HEK293 (cell line): ENCODE results near the gene TMTC1.

Experiments used
- SP3 ChIP-seq: fragments of 450-650 bp; formaldehyde crosslinking; IDR thresholded peaks from 2 replicates; pipeline ENCODE4 v1.5.1; 2016; ENCODE audit warnings: missing biosample characterization, missing genetic modification characterization
- ZNF184 ChIP-seq: fragments of 450-650 bp; IDR thresholded peaks from 2 replicates; pipeline ENCODE4 v1.5.1; 2018; ENCODE audit warnings: missing biosample characterization, mild to moderate bottlenecking, missing genetic modification characterization
- ZNF248 ChIP-seq: fragments of 450-650 bp; formaldehyde crosslinking; IDR thresholded peaks from 2 replicates; pipeline ENCODE4 v1.5.1; 2017; ENCODE audit warnings: missing biosample characterization, missing genetic modification characterization
- ZNF274 ChIP-seq, 2 experiments: fragments of 200-500 bp in 1 of 2; fragments of 450-650 bp in 1 of 2; sonication (Bioruptor generic) in 1 of 2; formaldehyde crosslinking in 1 of 2; IDR thresholded peaks; 2 replicates each; pipeline versions ENCODE4 v1.5.1 to v1.6.1; 2014 to 2016; ENCODE audit warnings: borderline replicate concordance in 1 of 2, inconsistent platforms in 1 of 2, low read length in 1 of 2, missing biosample characterization in 1 of 2, missing genetic modification characterization in 1 of 2
- ZNF394 ChIP-seq: fragments of 450-650 bp; formaldehyde crosslinking; IDR thresholded peaks from 2 replicates; pipeline ENCODE4 v1.5.1; 2016; ENCODE audit warnings: missing biosample characterization, missing genetic modification characterization, mild to moderate bottlenecking, moderate library complexity, borderline replicate concordance
- ZNF398 ChIP-seq: fragments of 450-650 bp; formaldehyde crosslinking; IDR thresholded peaks from 2 replicates; pipeline ENCODE4 v1.5.1; 2017; ENCODE audit warnings: missing biosample characterization, missing genetic modification characterization
- TF ChIP-seq, protein P1 (sequence below): fragments of 450-650 bp; formaldehyde crosslinking; IDR thresholded peaks from 2 replicates; pipeline ENCODE4 v1.5.1; 2016; ENCODE audit warnings: missing biosample characterization, missing genetic modification characterization
- TF ChIP-seq, protein P2 (sequence below): fragments of 450-650 bp; formaldehyde crosslinking; IDR thresholded peaks from 2 replicates; pipeline ENCODE4 v1.5.1; 2016; ENCODE audit warnings: missing biosample characterization, missing genetic modification characterization

- TF ChIP-seq, protein P1, sequence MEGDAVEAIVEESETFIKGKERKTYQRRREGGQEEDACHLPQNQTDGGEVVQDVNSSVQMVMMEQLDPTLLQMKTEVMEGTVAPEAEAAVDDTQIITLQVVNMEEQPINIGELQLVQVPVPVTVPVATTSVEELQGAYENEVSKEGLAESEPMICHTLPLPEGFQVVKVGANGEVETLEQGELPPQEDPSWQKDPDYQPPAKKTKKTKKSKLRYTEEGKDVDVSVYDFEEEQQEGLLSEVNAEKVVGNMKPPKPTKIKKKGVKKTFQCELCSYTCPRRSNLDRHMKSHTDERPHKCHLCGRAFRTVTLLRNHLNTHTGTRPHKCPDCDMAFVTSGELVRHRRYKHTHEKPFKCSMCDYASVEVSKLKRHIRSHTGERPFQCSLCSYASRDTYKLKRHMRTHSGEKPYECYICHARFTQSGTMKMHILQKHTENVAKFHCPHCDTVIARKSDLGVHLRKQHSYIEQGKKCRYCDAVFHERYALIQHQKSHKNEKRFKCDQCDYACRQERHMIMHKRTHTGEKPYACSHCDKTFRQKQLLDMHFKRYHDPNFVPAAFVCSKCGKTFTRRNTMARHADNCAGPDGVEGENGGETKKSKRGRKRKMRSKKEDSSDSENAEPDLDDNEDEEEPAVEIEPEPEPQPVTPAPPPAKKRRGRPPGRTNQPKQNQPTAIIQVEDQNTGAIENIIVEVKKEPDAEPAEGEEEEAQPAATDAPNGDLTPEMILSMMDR (tag by site-specific recombination), result no peak
- TF ChIP-seq ZNF394 (tag by site-specific recombination) (no peak), SP3 (tag by site-specific recombination) (no peak), ZNF184 (tag by site-specific recombination) (no peak), ZNF398 (tag by site-specific recombination) (no peak), ZNF274 (IDR thresholded peaks at IDR 0.05; ENCODE audit: low read length) (no peak), ZNF274 (tag by site-specific recombination; IDR thresholded peaks at IDR 0.05; ENCODE audit: borderline replicate concordance) (no peak), ZNF248 (tag by site-specific recombination) (no peak)
- TF ChIP-seq, protein P2, sequence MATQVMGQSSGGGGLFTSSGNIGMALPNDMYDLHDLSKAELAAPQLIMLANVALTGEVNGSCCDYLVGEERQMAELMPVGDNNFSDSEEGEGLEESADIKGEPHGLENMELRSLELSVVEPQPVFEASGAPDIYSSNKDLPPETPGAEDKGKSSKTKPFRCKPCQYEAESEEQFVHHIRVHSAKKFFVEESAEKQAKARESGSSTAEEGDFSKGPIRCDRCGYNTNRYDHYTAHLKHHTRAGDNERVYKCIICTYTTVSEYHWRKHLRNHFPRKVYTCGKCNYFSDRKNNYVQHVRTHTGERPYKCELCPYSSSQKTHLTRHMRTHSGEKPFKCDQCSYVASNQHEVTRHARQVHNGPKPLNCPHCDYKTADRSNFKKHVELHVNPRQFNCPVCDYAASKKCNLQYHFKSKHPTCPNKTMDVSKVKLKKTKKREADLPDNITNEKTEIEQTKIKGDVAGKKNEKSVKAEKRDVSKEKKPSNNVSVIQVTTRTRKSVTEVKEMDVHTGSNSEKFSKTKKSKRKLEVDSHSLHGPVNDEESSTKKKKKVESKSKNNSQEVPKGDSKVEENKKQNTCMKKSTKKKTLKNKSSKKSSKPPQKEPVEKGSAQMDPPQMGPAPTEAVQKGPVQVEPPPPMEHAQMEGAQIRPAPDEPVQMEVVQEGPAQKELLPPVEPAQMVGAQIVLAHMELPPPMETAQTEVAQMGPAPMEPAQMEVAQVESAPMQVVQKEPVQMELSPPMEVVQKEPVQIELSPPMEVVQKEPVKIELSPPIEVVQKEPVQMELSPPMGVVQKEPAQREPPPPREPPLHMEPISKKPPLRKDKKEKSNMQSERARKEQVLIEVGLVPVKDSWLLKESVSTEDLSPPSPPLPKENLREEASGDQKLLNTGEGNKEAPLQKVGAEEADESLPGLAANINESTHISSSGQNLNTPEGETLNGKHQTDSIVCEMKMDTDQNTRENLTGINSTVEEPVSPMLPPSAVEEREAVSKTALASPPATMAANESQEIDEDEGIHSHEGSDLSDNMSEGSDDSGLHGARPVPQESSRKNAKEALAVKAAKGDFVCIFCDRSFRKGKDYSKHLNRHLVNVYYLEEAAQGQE (tag by site-specific recombination), result no peak
Measured at GRCh38 chr12:29547151-29547632, 236.6 kb downstream of the TMTC1 start.
